Limb (tissue), 2 donors: ENCODE data around the gene RNF5.
"Not testable (repeated sequence)": the region's sequence is repeated elsewhere in the genome, so short reads cannot be mapped to it uniquely, and the experiment has no call there.

ENCODE experiments used
- DNase-seq, 2 donors: peaks; one replicate each; pipeline ENCODE4 v3.0.0-alpha.2; 2016; ENCODE audit errors: extremely low spot score in 2 of 2

The RNF5 gene, protein sequence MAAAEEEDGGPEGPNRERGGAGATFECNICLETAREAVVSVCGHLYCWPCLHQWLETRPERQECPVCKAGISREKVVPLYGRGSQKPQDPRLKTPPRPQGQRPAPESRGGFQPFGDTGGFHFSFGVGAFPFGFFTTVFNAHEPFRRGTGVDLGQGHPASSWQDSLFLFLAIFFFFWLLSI

GRCh38 chr6:32177788-32178546 is at the start of gene RNF5:
RNF5 (plus strand) TSS chr6:32178405; CDS start chr6:32178512, 107 bp downstream.
- DNase-seq: peak; percentile 97 to 100

GRCh38 chr6:32128751-32129296 is 49.4 kb upstream of the RNF5 start:
- DNase-seq: no peak

- no peak for DNase-seq
Measured at GRCh38 chr6:32129297-32130088, 48.7 kb upstream of the RNF5 start.

DNA sequence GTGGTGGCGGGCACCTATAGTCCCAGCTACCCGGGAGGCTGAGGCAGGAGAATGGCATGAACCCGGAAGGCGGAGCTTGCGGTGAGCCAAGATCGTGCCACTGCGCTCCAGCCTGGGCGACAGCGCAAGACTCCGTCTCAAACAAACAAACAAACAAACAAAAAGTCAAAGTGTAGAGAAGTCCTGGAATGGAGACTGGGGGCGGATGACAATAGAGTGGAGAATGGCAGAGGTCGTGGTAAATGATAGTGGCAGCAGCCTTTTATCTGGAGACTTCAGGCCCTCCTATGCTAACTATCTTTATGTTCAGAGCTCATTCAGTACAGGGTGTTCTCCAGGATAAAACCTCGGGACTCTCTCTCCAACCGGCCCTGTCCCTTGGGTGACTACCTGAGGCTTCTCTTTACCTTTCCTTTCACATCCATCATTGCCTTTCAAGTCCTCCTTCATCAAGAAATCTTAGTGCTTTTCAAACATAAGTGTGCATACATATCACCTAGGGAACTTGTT is 46.7 kb upstream of the RNF5 start:
- no peak for DNase-seq

- no peak for DNase-seq
Measured at GRCh38 chr6:32132110-32132509, 46.1 kb upstream of the RNF5 start.

DNA sequence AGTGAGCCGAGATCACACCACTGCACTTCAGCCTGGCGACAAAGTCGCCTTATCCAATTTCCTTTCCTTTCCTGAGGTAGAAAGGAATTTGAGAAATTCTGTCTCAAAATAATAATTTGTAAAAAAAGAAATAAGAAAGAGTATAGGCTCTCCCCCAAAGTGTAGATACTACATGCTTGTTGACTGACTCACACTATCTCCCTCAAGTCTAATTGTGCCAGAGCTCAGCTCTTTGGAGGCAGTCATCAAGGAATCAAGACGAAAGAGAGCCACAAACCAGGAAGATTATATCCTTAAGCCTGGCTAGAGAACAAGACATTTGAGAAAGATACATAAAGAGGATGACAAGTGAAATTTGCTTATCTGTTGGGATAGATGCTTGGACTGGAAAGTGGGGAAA is 44.4 kb upstream of the RNF5 start:
- no peak for DNase-seq

GRCh38 chr6:32137454-32137853 is 40.8 kb upstream of the RNF5 start:
- DNase-seq: no peak

- DNase-seq: no peak
Measured at GRCh38 chr6:32139590-32139989, 38.6 kb upstream of the RNF5 start.

DNA sequence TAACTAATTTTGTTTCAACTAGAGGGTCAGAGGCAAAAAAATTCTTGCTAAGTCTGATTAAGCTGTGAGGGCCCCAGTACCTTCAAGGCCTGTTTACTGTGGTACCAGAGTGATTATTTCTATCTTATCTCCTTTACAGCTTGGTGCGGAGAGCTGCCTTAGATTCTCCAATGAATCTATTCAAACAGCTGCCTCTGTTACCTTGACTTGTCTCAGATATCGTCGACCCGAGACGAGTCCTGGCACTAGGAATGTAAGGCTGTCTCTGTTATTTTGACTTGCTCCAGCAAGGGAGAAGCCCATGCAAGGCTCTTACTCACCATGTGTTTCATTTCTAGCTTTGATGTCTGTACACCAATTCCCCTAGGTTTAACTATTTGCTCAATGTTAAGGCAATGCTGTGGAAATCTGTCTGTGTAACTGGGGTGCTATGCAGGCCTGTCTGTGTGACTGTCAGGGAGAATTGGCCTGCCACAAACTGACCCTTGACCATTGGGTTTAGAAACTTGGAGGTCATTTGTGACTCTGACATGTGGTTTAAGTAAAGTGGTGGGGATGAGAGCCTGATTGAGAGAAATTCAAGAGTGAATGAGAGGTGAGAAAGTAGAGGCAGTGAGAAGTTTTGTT is 37.7 kb upstream of the RNF5 start:
- DNase-seq: no peak

- DNase-seq: not testable (repeated sequence)
Measured at GRCh38 chr6:32144238-32144637, 34.0 kb upstream of the RNF5 start.

DNA sequence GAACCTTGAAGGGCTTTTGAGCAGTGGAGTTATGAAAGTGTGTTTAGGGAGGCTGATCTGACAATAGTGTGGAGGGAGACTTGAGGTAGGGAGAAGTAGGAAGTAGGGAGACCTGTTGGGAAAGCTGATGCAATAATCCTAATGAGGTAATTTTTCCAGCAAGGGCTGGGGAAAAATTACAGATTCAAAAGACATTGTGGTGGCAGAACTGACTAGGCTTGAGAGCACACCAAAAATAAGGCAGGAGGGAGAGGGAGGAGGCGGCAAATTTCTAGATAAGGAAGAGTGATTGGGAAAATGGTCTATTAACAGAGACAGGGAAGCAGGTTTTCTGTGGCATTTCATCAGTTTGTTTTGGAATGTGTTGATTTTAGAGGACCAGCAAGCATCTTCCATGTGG is 31.9 kb upstream of the RNF5 start:
- no peak for DNase-seq

DNA sequence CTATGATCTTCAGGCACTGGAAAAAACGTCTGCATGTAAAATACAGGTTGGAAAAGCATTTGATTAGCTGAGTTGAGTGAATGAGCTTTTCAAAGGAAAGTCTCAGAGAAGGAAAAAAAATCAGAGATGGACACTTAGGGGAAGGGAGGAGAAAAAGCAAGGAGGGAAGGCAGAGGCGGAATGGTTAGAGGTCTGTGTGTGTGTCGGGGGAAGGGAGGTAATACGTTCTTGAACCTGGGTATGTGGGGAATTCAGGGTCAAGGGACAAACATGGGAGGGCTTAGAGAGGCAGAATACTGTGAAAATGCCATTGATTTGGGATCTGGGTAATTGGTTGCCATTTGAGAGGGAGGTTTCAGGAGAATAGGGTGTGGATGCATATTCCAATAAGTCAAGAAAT is 31.5 kb upstream of the RNF5 start:
- no peak for DNase-seq

- no peak for DNase-seq
Measured at GRCh38 chr6:32147401-32148132, 30.6 kb upstream of the RNF5 start.

GRCh38 chr6:32148289-32149091 is 29.7 kb upstream of the RNF5 start:
- DNase-seq: peak in 1 of 2 donors; percentile 86

DNA sequence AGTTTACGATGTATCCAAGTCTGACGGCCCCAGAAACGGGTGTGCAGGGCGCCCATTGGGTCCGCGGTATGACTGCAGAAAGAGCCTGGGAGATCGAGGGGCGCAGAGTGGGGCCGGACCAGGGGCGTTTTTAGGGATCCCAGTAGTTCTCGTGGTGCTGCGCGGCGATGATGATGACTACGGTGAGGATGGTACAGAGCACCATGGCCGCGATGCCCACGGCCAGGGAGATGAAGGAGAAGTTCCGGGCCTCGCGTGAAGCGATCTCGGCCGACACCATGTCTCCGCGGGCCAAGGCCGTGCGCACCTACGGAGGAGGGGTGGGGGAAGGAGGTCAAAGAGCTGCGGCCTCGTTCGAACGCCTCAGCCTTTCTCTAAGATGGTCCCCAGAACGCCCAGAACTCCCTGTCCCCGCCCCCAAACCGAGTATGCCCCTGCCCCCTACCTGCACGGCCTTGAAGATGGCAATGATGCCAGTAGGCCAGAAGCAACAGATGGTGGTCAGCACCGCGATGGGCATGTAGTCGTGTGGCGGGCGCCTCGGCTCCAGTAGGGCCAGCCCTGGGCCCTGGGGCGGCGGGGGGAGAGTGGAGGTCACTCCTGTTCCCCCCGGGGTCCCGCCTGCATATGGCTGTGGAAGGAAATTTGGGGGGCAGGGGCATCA is 29.0 kb upstream of the RNF5 start:
- DNase-seq: no peak

DNA sequence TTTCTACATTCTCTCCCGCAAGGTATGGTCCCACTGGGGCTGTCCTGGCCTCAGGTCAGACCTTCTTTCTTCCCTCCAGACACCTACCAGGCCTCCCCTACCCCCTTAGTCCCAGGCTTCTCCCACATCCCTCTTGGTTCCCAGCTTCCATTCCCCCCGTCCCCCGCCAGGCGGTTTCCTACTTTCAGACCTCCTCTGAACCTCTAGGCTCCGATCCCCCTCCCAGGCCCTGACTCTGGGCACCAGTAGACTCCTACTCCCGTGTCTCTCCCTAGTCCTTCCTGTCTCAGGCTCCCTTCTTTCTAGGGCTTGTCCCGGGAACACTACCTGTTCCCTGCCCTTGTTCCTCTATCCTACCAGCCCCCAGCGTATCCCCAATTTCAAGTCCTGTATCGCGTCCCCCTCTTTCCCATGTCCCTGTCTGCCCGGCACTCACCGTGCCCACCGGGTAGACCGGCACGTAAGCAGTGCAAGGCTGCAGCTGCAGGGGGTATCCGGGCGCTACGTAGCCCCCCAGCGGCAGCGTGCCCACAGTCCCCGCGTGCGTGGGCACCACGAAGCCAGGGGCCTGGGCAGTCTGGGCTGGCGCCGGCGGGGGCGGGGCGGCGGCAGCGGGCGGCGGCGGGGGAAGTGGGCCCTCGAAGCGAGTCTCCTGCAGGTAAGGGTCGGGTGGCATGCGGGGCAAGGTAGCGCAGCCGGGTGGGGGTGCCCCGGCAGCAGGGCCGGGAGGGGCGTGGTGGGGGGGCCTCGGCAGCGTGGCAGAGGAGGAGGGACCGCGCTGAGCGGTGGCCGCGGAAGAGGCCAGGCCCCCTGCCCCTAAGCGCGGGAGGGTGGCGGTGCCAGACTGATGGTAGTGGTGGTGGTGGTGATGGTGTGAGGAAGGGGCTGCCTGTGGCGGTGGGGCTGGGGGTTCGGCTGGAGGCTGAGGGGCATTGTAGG is 28.0 kb upstream of the RNF5 start:
- peak in 1 of 2 donors; percentile 42 for DNase-seq

DNA sequence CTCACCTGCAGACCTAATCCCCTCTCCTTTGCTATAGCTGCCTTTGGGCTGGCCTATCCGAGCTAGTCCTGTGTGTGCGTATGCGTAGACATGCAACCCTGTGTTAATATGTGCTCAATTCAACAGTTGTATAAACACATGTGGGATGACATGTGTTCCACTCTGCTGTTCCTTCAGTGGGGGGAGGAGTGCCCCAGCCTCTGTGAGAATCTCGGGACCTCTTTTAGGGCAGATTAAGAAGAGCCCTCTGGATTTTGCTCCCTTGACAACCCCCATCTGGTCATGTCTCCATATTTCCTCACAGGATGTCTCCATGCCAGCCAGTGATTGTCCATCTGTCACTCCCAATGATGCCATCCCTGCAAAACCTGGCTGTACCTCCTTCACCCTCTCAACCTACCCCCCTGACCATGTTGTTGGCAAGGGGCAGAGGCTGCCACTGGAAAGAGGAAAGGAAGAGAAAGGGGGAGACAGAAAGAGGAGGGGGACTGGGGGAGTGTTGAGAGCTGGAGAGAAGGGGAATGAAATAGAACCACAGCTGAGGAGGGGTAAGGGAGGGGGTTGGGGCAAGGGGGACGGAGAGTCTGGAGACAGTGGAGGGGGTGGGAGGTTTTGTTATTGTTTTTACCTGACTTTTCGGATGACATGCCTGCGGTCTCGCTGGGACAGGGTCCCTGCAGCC is 26.9 kb upstream of the RNF5 start:
- DNase-seq: peak in 1 of 2 donors; percentile 42
